Endothelial cell of umbilical vein (primary cell): ENCODE results near the gene SHISA6. TPM values are rescaled to one million over a fixed set of nuclear protein-coding genes. Genes with fewer than 3 reads are reported as not detected.

Experiments used
- BruUV-seq: library from RNA; stranded (reverse); fragments of 400-500 nt; replicated peaks from 2 replicates; lab custom pipeline; 2021; lab: Mats Ljungman, UMichigan
- CTCF ChIA-PET: fragments of 300-600, 350-600 bp; sonication (Branson Sonifier 250); formaldehyde crosslinking; loops from one replicate; lab custom pipeline; 2021; ENCODE audit warnings: antibody characterized with exemption, inconsistent platforms; lab: Charles Lee
- POLR2A ChIA-PET: fragments of 300-600, 350-600 bp; sonication (Branson Sonifier 250); formaldehyde crosslinking; loops from one replicate; lab custom pipeline; 2021; ENCODE audit warnings: antibody characterized with exemption, inconsistent platforms; lab: Charles Lee
- DNase-seq: peaks from one replicate; pipeline ENCODE4 v3.0.0-alpha.2; 2011; ENCODE audit warnings: low read depth, low spot score
- FAIRE-seq: peaks from 2 replicates; lab custom pipeline; 2011; peaks lifted over from hg19 to GRCh38; lab: Jason Lieb, UNC
- H2AFZ ChIP-seq: 2 replicates; pipeline ENCODE4 v1.6.0; 2012; ENCODE audit warnings: low read depth, low read length, control low read depth, inconsistent platforms
- H3K27ac ChIP-seq: 2 replicates; pipeline ENCODE4 v1.5.1; 2011; ENCODE audit warnings: low read depth, mild to moderate bottlenecking, control low read depth, low read length, moderate library complexity; ENCODE audit not compliant: insufficient read depth
- H3K27me3 ChIP-seq, 2 experiments: 2 replicates each; pipeline versions ENCODE4 v1.6.0 to v1.6.1; 2011; ENCODE audit warnings: low read length in 2 of 2, mixed read lengths in 1 of 2; ENCODE audit not compliant: control insufficient read depth in 2 of 2, insufficient read depth in 2 of 2
- H3K36me3 ChIP-seq, 2 experiments: 2 replicates in 1 of 2; 3 replicates in 1 of 2; pipeline ENCODE4 v1.5.1; 2011; ENCODE audit warnings: low read length in 2 of 2, mild to moderate bottlenecking in 1 of 2, moderate library complexity in 1 of 2; ENCODE audit not compliant: control insufficient read depth in 2 of 2, insufficient read depth in 2 of 2; ENCODE audit errors: extremely low read depth in 1 of 2
- H3K4me1 ChIP-seq: 3 replicates; pipeline ENCODE4 v1.5.1; 2011; ENCODE audit warnings: mild to moderate bottlenecking, low read length; ENCODE audit not compliant: control insufficient read depth, insufficient read depth; ENCODE audit errors: extremely low read depth
- H3K4me2 ChIP-seq: 2 replicates; pipeline ENCODE4 v1.6.1; 2011; ENCODE audit warnings: low read length, control low read depth, mixed read lengths; ENCODE audit not compliant: insufficient read depth
- H3K4me3 ChIP-seq, 3 experiments: fragments of 200-600 bp in 1 of 3; sonication (generic), shearing (Covaris generic) in 1 of 3; replicated peaks in 1 of 3; 2 replicates each; pipeline ENCODE4 v1.5.1; 2011 to 2016; ENCODE audit warnings: control low read depth in 3 of 3, low read length in 3 of 3, mild to moderate bottlenecking in 2 of 3, inconsistent platforms in 1 of 3, low read depth in 1 of 3, moderate library complexity in 1 of 3; ENCODE audit not compliant: insufficient read depth in 1 of 3
- H3K79me2 ChIP-seq: 2 replicates; pipeline ENCODE4 v1.6.0; 2012; ENCODE audit warnings: low read length, inconsistent platforms; ENCODE audit not compliant: control insufficient read depth, insufficient read depth
- H3K9ac ChIP-seq: replicated peaks from 2 replicates; pipeline ENCODE3; 2011; ENCODE audit warnings: low read length, control low read depth; ENCODE audit not compliant: insufficient read depth; ENCODE audit errors: extremely low read depth
- H3K9me1 ChIP-seq: replicated peaks from 3 replicates; pipeline ENCODE4 v1.6.0; 2011; ENCODE audit warnings: mild to moderate bottlenecking, low read length; ENCODE audit not compliant: control insufficient read depth, insufficient read depth; ENCODE audit errors: extremely low read depth
- H3K9me3 ChIP-seq: replicated peaks from 2 replicates; pipeline ENCODE4 v1.5.1; 2012; ENCODE audit warnings: low read length, inconsistent platforms; ENCODE audit not compliant: control insufficient read depth, insufficient read depth
- H4K20me1 ChIP-seq: replicated peaks from 2 replicates; pipeline ENCODE3; 2011; ENCODE audit warnings: mild to moderate bottlenecking, low read length; ENCODE audit not compliant: control insufficient read depth, insufficient read depth; ENCODE audit errors: extremely low read depth
- EZH2 ChIP-seq: IDR thresholded peaks from 2 replicates; pipeline ENCODE4 v1.6.1; 2012; ENCODE audit warnings: borderline replicate concordance, low read depth, mild to moderate bottlenecking, moderate library complexity, low read length, inconsistent platforms; ENCODE audit not compliant: severe bottlenecking
- FOS ChIP-seq: IDR thresholded peaks from 2 replicates; pipeline ENCODE4 v1.6.1; 2011; ENCODE audit warnings: mild to moderate bottlenecking, low read length, moderate library complexity, borderline replicate concordance; ENCODE audit not compliant: insufficient read depth
- GATA2 ChIP-seq: IDR thresholded peaks from 2 replicates; pipeline ENCODE4 v1.7.0; 2011; ENCODE audit warnings: low read depth, mild to moderate bottlenecking, moderate library complexity, mixed read lengths, low read length; ENCODE audit not compliant: insufficient read length, insufficient read depth
- JUN ChIP-seq: IDR thresholded peaks from 2 replicates; pipeline ENCODE4 v1.6.1; 2011; ENCODE audit warnings: borderline replicate concordance, low read depth; ENCODE audit not compliant: insufficient read length, insufficient read depth
- MYC ChIP-seq: IDR thresholded peaks from one replicate; pipeline ENCODE4 v1.6.1; 2011; ENCODE audit warnings: mild to moderate bottlenecking, low read depth, low read length
- POLR2A ChIP-seq: IDR thresholded peaks from 2 replicates; pipeline ENCODE4 v1.6.1; 2012; ENCODE audit warnings: low read depth, mild to moderate bottlenecking, control low read depth, low read length
- POLR2AphosphoS5 ChIP-seq: IDR thresholded peaks from 2 replicates; pipeline ENCODE4 v1.6.1; 2012; ENCODE audit warnings: low read depth, mild to moderate bottlenecking, control low read depth, low read length, moderate library complexity; ENCODE audit not compliant: insufficient read depth
- dilution Hi-C: fragments of 300-500 bp; cut with MboI; formaldehyde crosslinking; loops from one replicate; pipeline ENCODE4 v1.15.0; 2019; ENCODE audit warnings: low sequenced_read_pairs; ENCODE audit not compliant: extremely low pct_ligation_motif_present
- intact Hi-C: fragments of 100-400 bp; cut with micrococcal nuclease; formaldehyde crosslinking; loops from one replicate; pipeline ENCODE4 v1.10.0; 2022
- polyA plus RNA-seq, 4 experiments: library from polyadenylated mRNA; depleted of rRNA in 3 of 4; stranded (reverse) in 3 of 4; unstranded in 1 of 4; fragments of >200 nt; gene quantifications; 2 replicates each; pipeline versions ENCODE4 v1.2.1 to v1.2.3, GENCODE V29; 2011 to 2012; ENCODE audit warnings: missing spikeins in 1 of 4
- total RNA-seq: library from RNA; stranded (reverse); gene quantifications from 2 replicates; pipeline ENCODE4 v1.2.3, GENCODE V29; 2021
- TF ChIP-seq, protein P1 (sequence below), 2 donors: IDR thresholded peaks; 1 replicate in 1 of 2; 2 replicates in 1 of 2; pipeline ENCODE4 v1.5.1; 2011; ENCODE audit warnings: low read length in 2 of 2, mild to moderate bottlenecking in 2 of 2, moderate library complexity in 2 of 2, control low read depth in 1 of 2, inconsistent platforms in 1 of 2, low read depth in 1 of 2; ENCODE audit not compliant: insufficient read depth in 1 of 2; ENCODE audit errors: extremely low read depth in 1 of 2
- TF ChIP-seq, protein P2 (sequence below): IDR thresholded peaks from 2 replicates; pipeline ENCODE4 v1.6.1; 2011; ENCODE audit not compliant: insufficient read depth, insufficient read length

SHISA6 gene
- total and polyA plus RNA-seq, 2 donors (not counting 3 experiments of a cell fraction or from before 2014, with no cell fraction given) = not detected

DNA sequence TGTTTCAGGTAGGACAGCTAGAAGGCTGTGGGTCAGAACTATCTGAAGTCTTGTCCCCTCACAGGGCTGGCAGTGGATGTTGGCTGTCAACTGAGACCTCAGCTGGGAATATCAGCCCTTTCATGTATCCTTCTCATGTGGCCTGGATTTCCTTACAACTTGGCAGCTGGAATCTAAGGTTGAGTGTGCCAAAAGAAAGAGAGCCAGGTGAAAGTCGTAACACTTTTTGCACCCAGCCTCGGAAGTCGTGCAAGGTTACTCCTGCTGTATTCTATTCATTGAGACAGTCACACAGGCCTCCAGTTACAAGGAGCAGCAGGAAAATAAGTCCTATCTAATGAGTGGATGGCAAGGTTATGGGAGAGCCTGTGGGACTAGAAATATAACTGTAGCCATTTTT lies 304.7 kb downstream of the SHISA6 start:
- H4K20me1 ChIP-seq = no peaks in the 10 kb centered on the region
- no peaks in the 10 kb centered on the region for H3K4me1 ChIP-seq
- intact Hi-C loops = no loop called here
- H3K36me3 ChIP-seq = no peaks in the 10 kb centered on the region
- H3K27ac ChIP-seq = no peak overlapping the region
- H3K79me2 ChIP-seq = no peaks in the 10 kb centered on the region
- no peak for DNase-seq
- H3K27me3 ChIP-seq = no peaks in the 10 kb centered on the region
- dilution Hi-C loops = no loop called here
- CTCF ChIA-PET = no interaction called here
- H3K9me3 ChIP-seq = no peaks in the 10 kb centered on the region
- no peak for FAIRE-seq
- H2AFZ ChIP-seq = no peak overlapping the region
- TF ChIP-seq POLR2AphosphoS5 = no peak
- TF ChIP-seq, protein P1, sequence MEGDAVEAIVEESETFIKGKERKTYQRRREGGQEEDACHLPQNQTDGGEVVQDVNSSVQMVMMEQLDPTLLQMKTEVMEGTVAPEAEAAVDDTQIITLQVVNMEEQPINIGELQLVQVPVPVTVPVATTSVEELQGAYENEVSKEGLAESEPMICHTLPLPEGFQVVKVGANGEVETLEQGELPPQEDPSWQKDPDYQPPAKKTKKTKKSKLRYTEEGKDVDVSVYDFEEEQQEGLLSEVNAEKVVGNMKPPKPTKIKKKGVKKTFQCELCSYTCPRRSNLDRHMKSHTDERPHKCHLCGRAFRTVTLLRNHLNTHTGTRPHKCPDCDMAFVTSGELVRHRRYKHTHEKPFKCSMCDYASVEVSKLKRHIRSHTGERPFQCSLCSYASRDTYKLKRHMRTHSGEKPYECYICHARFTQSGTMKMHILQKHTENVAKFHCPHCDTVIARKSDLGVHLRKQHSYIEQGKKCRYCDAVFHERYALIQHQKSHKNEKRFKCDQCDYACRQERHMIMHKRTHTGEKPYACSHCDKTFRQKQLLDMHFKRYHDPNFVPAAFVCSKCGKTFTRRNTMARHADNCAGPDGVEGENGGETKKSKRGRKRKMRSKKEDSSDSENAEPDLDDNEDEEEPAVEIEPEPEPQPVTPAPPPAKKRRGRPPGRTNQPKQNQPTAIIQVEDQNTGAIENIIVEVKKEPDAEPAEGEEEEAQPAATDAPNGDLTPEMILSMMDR (IDR thresholded peaks at IDR 0.05; ENCODE audit: extremely low read depth in 1 of 2, insufficient read depth in 1 of 2, low read depth in 1 of 2, low read length in 2 of 2) = no peak
- TF ChIP-seq EZH2 = no peak
- TF ChIP-seq POLR2A = no peak
- TF ChIP-seq GATA2 = no peak
- no peak for TF ChIP-seq JUN
- TF ChIP-seq MYC = no peak
- TF ChIP-seq, protein P2, sequence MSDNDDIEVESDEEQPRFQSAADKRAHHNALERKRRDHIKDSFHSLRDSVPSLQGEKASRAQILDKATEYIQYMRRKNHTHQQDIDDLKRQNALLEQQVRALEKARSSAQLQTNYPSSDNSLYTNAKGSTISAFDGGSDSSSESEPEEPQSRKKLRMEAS = no peak
- TF ChIP-seq FOS = no peak
- no peaks in the 10 kb centered on the region for H3K9me1 ChIP-seq
- no TSS peak for BruUV-seq
- H3K4me3 ChIP-seq = no peak overlapping the region
- H3K9ac ChIP-seq = no peak overlapping the region
- POLR2A ChIA-PET = no interaction called here
- H3K4me2 ChIP-seq = no peak overlapping the region
